HUES6 (cell line): ENCODE results near the gene YAF2.
A peak's percentile ranks its signal among the peaks of the same experiment; 100 is the strongest.

Source experiments
- H3K27ac ChIP-seq: 2 replicates; pipeline ENCODE4 v1.7.0; 2013; ENCODE audit warnings: low read depth, mild to moderate bottlenecking, low read length, inconsistent platforms
- H3K27me3 ChIP-seq: 2 replicates; pipeline ENCODE4 v1.6.1; 2013; ENCODE audit warnings: low read length; ENCODE audit not compliant: control insufficient read depth, insufficient read depth
- H3K36me3 ChIP-seq: 2 replicates; pipeline ENCODE4 v1.6.1; 2013; ENCODE audit warnings: low read length; ENCODE audit not compliant: control insufficient read depth, insufficient read depth
- H3K4me1 ChIP-seq: 2 replicates; pipeline ENCODE4 v1.6.1; 2013; ENCODE audit warnings: low read length; ENCODE audit not compliant: control insufficient read depth, insufficient read depth
- H3K4me3 ChIP-seq: 2 replicates; pipeline ENCODE4 v1.5.1; 2013; ENCODE audit warnings: low read depth, low read length
- H3K9ac ChIP-seq: one replicate; pipeline ENCODE4 v1.6.1; 2013; ENCODE audit warnings: mild to moderate bottlenecking, low read length
- H3K9me3 ChIP-seq: 2 replicates; pipeline ENCODE4 v1.6.1; 2013; ENCODE audit warnings: low read depth, low read length; ENCODE audit not compliant: control insufficient read depth, insufficient read depth

The YAF2 gene

GRCh38 chr12:42144408-42145196 is 93.4 kb downstream of the YAF2 start, which contains the start of gene GXYLT1:
TSS of gene GXYLT1 (minus strand) at chr12:42144874. CDS start at chr12:42144646, 228 bp downstream.
- Histone ChIP-seq H3K4me3 (peak within 1 kb of the TSS; percentile 69), H3K9ac (peak within 1 kb of the TSS; percentile 79), H3K27ac (0 out of 2 replicates have a peak within 1 kb of the TSS, but pooled peaks have one; percentile 10), H3K9me3 (no peaks in the 10 kb centered on the region), H3K36me3 (no peaks in the 10 kb centered on the region), H3K4me1 (peaks cover 20% of the 10 kb centered on the region), H3K27me3 (peaks cover 10% of the 10 kb centered on the region; the same call in 1 of the 2 replicates)

DNA sequence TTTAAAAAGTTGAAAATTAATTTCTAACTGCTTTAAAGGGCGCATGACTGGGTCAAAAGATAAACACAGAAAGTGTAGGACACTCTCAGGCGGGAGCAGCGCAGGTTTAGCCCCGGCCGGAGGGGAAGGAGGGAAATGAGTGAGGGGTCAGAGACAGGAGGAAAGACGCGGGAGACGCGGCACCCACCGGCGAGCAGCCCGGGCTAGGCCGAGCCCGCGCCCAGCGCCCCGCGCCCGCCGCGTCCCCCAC is 94.0 kb downstream of the YAF2 start:
- Histone ChIP-seq H3K9ac (peak overlapping the region; percentile 79), H3K27ac (no peak overlapping the region), H3K4me3 (peak overlapping the region; percentile 69), H3K36me3 (no peaks in the 10 kb centered on the region), H3K27me3 (peaks cover 10% of the 10 kb centered on the region; the same call in 1 of the 2 replicates), H3K9me3 (no peaks in the 10 kb centered on the region), H3K4me1 (peaks cover 20% of the 10 kb centered on the region)

GRCh38 chr12:42143452-42144157 is 94.4 kb downstream of the YAF2 start:
- Histone ChIP-seq H3K27ac (no peak overlapping the region), H3K27me3 (peaks cover 10% of the 10 kb centered on the region; the same call in 1 of the 2 replicates), H3K9me3 (no peaks in the 10 kb centered on the region), H3K9ac (peak overlapping the region; percentile 79), H3K4me1 (peaks cover 20% of the 10 kb centered on the region), H3K4me3 (peak overlapping the region; percentile 69), H3K36me3 (no peaks in the 10 kb centered on the region)

GRCh38 chr12:42141981-42142606 is 96.0 kb downstream of the YAF2 start:
- no peak overlapping the region for H3K4me3 ChIP-seq
- H3K27me3 ChIP-seq, result peaks cover 10% of the 10 kb centered on the region; the same call in 1 of the 2 replicates
- H3K4me1 ChIP-seq, result peaks cover 20% of the 10 kb centered on the region
- H3K36me3 ChIP-seq, result no peaks in the 10 kb centered on the region
- H3K27ac ChIP-seq, result no peak overlapping the region
- H3K9ac ChIP-seq, result no peak overlapping the region
- H3K9me3 ChIP-seq, result no peaks in the 10 kb centered on the region

DNA sequence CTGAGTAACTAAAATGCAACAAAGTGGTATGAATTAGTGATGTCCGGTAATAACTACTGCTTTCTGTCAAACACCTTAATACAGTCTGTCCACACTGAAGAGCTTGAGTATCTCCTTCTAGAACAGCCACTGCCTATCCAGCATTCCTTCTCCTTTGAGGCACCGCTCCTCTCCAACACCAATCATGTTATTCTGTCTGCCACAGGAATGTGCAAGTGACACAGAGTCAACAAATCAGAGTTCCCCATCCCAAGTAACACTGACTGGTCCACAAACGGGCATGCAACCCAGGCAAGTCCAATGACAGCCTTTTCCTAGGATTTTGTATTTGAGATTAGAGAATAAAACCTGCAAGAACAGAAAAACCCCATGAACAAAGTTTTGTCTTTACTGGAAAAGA is 97.1 kb downstream of the YAF2 start:
- Histone ChIP-seq H3K4me3 (no peak overlapping the region), H3K36me3 (no peaks in the 10 kb centered on the region), H3K9me3 (no peaks in the 10 kb centered on the region), H3K4me1 (peaks cover 17% of the 10 kb centered on the region), H3K9ac (no peak overlapping the region), H3K27me3 (peaks cover 10% of the 10 kb centered on the region; the same call in 1 of the 2 replicates), H3K27ac (no peak overlapping the region)

- no peak overlapping the region for H3K27ac ChIP-seq
Measured at GRCh38 chr12:42135259-42135814, 102.7 kb downstream of the YAF2 start.

GRCh38 chr12:42130672-42131402 is 107.2 kb downstream of the YAF2 start:
- H3K4me3 ChIP-seq, result no peak overlapping the region
- H3K9me3 ChIP-seq, result no peaks in the 10 kb centered on the region
- no peaks in the 10 kb centered on the region for H3K36me3 ChIP-seq
- no peaks in the 10 kb centered on the region for H3K27me3 ChIP-seq
- peaks cover 11% of the 10 kb centered on the region; the same call in 1 of the 2 replicates for H3K4me1 ChIP-seq
- H3K27ac ChIP-seq, result no peak overlapping the region
- H3K9ac ChIP-seq, result no peak overlapping the region

More at GRCh38 chr12:42135259-42135814, 102.7 kb downstream of the YAF2 start:
- Histone ChIP-seq H3K4me1 (no peaks in the 10 kb centered on the region), H3K27me3 (no peaks in the 10 kb centered on the region), H3K9me3 (no peaks in the 10 kb centered on the region), H3K36me3 (no peaks in the 10 kb centered on the region), H3K9ac (no peak overlapping the region), H3K4me3 (no peak overlapping the region)

GRCh38 chr12:42129595-42130204 is 108.3 kb downstream of the YAF2 start:
- peaks cover 23% of the 10 kb centered on the region for H3K4me1 ChIP-seq
- H3K27ac ChIP-seq, result no peak overlapping the region
- H3K36me3 ChIP-seq, result no peaks in the 10 kb centered on the region

GRCh38 chr12:42128888-42129287 is 109.2 kb downstream of the YAF2 start:
- Histone ChIP-seq H3K27ac (no peak overlapping the region), H3K36me3 (no peaks in the 10 kb centered on the region), H3K4me1 (peaks cover 26% of the 10 kb centered on the region), H3K9me3 (no peaks in the 10 kb centered on the region), H3K9ac (no peak overlapping the region), H3K4me3 (no peak overlapping the region), H3K27me3 (no peaks in the 10 kb centered on the region)

More at GRCh38 chr12:42129595-42130204, 108.3 kb downstream of the YAF2 start:
- Histone ChIP-seq H3K4me3 (no peak overlapping the region), H3K9ac (no peak overlapping the region), H3K27me3 (no peaks in the 10 kb centered on the region), H3K9me3 (no peaks in the 10 kb centered on the region)

DNA sequence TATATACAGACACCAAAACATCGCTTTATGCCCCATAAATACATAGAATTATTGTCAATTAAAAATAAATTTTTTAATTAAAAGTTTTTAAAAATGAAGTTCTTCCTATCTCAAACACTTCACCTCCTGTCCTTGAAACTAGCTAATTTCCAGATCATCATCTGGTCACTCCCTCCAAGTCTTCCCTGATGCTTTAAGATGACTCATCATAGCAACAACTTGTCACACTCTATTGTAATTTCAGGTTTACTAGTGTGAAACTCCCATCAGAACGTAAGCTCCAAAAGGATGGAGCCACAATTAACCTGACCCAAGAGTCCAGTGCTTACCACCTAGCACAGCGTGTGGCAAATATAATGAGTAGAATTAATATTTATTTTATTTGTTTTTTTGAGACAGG is 109.7 kb downstream of the YAF2 start:
- no peaks in the 10 kb centered on the region for H3K9me3 ChIP-seq
- H3K27me3 ChIP-seq, result no peaks in the 10 kb centered on the region
- H3K36me3 ChIP-seq, result no peaks in the 10 kb centered on the region
- H3K4me1 ChIP-seq, result peaks cover 26% of the 10 kb centered on the region
- H3K9ac ChIP-seq, result no peak overlapping the region
- H3K27ac ChIP-seq, result no peak overlapping the region
- H3K4me3 ChIP-seq, result no peak overlapping the region
